ENCODE results near the gene ZNF155.
"Not testable (repeated sequence)": the region's sequence is repeated elsewhere in the genome, so short reads cannot be mapped to it uniquely, and the experiment has no call there.

DNA sequence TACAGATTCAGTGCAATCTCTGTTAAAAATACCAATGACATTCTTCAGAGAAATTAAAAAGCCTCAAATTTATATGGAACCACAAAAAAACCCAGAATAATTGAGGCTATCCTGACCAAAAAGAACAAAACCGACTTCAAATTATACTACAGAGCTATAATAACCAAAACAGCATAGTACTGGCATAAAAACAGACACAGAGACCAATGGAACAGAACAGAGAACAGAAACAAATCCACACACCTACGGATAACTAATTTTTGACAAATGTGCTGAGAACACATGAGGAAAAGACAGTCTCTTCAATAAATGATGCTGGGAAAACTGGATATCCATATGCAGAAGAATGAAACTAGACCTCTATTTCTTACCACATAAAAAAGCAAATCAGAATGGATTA is 34.2 kb upstream of the ZNF155 start:
- not testable (repeated sequence) for TF ChIP-seq ZBTB1 (tag by site-specific recombination; IDR thresholded peaks at IDR 0.05); ZNF350 (tag by site-specific recombination; IDR thresholded peaks at IDR 0.05); ZNF585B (tag by site-specific recombination; IDR thresholded peaks at IDR 0.05); ZNF274 (IDR thresholded peaks at IDR 0.05; ENCODE audit: low read length); ZNF274 (tag by site-specific recombination; IDR thresholded peaks at IDR 0.05; ENCODE audit: borderline replicate concordance); YY1 (tag by site-specific recombination; IDR thresholded peaks at IDR 0.05); REPIN1 (tag by site-specific recombination; IDR thresholded peaks at IDR 0.05; ENCODE audit: low read depth); ZNF610 (tag by site-specific recombination; IDR thresholded peaks at IDR 0.05; ENCODE audit: borderline replicate concordance); ZBTB8A (tag by site-specific recombination; IDR thresholded peaks at IDR 0.05)
- TF ChIP-seq, protein P1, sequence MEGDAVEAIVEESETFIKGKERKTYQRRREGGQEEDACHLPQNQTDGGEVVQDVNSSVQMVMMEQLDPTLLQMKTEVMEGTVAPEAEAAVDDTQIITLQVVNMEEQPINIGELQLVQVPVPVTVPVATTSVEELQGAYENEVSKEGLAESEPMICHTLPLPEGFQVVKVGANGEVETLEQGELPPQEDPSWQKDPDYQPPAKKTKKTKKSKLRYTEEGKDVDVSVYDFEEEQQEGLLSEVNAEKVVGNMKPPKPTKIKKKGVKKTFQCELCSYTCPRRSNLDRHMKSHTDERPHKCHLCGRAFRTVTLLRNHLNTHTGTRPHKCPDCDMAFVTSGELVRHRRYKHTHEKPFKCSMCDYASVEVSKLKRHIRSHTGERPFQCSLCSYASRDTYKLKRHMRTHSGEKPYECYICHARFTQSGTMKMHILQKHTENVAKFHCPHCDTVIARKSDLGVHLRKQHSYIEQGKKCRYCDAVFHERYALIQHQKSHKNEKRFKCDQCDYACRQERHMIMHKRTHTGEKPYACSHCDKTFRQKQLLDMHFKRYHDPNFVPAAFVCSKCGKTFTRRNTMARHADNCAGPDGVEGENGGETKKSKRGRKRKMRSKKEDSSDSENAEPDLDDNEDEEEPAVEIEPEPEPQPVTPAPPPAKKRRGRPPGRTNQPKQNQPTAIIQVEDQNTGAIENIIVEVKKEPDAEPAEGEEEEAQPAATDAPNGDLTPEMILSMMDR (tag by site-specific recombination; IDR thresholded peaks at IDR 0.05): not testable (repeated sequence)
- TF ChIP-seq, protein P2, sequence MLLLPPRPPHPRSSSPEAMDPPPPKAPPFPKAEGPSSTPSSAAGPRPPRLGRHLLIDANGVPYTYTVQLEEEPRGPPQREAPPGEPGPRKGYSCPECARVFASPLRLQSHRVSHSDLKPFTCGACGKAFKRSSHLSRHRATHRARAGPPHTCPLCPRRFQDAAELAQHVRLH (tag by site-specific recombination; IDR thresholded peaks at IDR 0.05): not testable (repeated sequence)
